H1 (cell line): ENCODE data around the gene UBR1. TPM values are rescaled to one million over a fixed set of nuclear protein-coding genes. Genes with fewer than 3 reads are reported as not detected.

ENCODE experiments used
- BCL11A ChIP-seq, 2 experiments: IDR thresholded peaks; one replicate each; pipeline ENCODE4 v1.6.1; 2011; ENCODE audit warnings: low read depth in 2 of 2, low read length in 2 of 2, mild to moderate bottlenecking in 2 of 2
- CEBPB ChIP-seq: IDR thresholded peaks from 2 replicates; pipeline ENCODE4 v1.6.1; 2012; ENCODE audit warnings: low read depth, low read length
- CHD1 ChIP-seq: IDR thresholded peaks from 2 replicates; pipeline ENCODE4 v1.6.1; 2012; ENCODE audit warnings: low read depth, low read length, improper control_type of control experiment
- CREB1 ChIP-seq: IDR thresholded peaks from 2 replicates; pipeline ENCODE4 v1.6.1; 2012; ENCODE audit warnings: inconsistent platforms
- SP1 ChIP-seq: IDR thresholded peaks from 2 replicates; pipeline ENCODE4 v1.6.1; 2011; ENCODE audit warnings: low read depth, low read length
- TBP ChIP-seq: IDR thresholded peaks from 2 replicates; pipeline ENCODE4 v1.6.1; 2011; ENCODE audit warnings: low read depth, low read length, improper control_type of control experiment
- ZNF274 ChIP-seq: IDR thresholded peaks from 2 replicates; pipeline ENCODE4 v1.7.0; 2012; ENCODE audit warnings: low read length, borderline replicate concordance; ENCODE audit errors: extremely low read depth
- polyA plus RNA-seq, 7 experiments: library from polyadenylated mRNA; depleted of rRNA in 3 of 7; stranded (reverse) in 5 of 7; unstranded in 2 of 7; fragments of >200 nt in 5 of 7; fragments of 200-250 nt in 2 of 7; gene quantifications; 1 replicate in 5 of 7; 2 replicates in 1 of 7; 4 replicates in 1 of 7; pipeline versions ENCODE4 v1.2.1 to v1.2.3, GENCODE V29; 2011 to 2013; ENCODE audit warnings: missing spikeins in 2 of 7, mixed read lengths in 2 of 7
- total RNA-seq: library from RNA; stranded (reverse); fragmentation: NEBNext Ultra II Directional; extraction: Animal tissue kit (Norgen Biotek cat#: 25700); gene quantifications from 2 replicates; pipeline ENCODE4 v1.2.1, GENCODE V29; 2021
- TF ChIP-seq, protein P1 (sequence below): fragments of 300-600 bp; sonication (generic); IDR thresholded peaks from 2 replicates; pipeline ENCODE4 v1.7.1; 2012; ENCODE audit warnings: low read length, moderate library complexity, mild to moderate bottlenecking, inconsistent platforms; ENCODE audit not compliant: insufficient replicate concordance

Gene UBR1
- total and polyA plus RNA-seq, 2 of the 8 experiments (the other 6 are each of a cell fraction or from before 2014, with no cell fraction given): 3.7 to 18.7 TPM

DNA sequence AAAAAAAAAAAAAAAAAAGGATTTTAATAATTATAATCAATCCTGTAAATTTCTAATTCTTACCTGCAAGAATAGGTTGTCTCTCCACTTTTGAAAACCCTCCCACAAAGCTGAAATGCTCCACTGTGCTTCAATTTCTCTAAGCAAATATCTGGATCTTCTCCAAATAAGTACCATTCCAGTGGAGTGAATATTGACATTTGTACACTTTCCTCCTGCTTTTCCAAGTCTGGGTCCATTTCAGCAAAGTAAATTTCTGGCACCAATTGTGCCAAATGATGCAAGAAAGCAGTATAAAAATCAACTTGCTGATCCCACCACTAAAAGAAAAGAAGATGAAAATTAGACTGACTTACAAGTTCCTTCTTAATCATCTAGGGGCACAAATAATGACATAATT lies 19.9 kb downstream of the UBR1 start (continued):
- TF ChIP-seq, protein P1, sequence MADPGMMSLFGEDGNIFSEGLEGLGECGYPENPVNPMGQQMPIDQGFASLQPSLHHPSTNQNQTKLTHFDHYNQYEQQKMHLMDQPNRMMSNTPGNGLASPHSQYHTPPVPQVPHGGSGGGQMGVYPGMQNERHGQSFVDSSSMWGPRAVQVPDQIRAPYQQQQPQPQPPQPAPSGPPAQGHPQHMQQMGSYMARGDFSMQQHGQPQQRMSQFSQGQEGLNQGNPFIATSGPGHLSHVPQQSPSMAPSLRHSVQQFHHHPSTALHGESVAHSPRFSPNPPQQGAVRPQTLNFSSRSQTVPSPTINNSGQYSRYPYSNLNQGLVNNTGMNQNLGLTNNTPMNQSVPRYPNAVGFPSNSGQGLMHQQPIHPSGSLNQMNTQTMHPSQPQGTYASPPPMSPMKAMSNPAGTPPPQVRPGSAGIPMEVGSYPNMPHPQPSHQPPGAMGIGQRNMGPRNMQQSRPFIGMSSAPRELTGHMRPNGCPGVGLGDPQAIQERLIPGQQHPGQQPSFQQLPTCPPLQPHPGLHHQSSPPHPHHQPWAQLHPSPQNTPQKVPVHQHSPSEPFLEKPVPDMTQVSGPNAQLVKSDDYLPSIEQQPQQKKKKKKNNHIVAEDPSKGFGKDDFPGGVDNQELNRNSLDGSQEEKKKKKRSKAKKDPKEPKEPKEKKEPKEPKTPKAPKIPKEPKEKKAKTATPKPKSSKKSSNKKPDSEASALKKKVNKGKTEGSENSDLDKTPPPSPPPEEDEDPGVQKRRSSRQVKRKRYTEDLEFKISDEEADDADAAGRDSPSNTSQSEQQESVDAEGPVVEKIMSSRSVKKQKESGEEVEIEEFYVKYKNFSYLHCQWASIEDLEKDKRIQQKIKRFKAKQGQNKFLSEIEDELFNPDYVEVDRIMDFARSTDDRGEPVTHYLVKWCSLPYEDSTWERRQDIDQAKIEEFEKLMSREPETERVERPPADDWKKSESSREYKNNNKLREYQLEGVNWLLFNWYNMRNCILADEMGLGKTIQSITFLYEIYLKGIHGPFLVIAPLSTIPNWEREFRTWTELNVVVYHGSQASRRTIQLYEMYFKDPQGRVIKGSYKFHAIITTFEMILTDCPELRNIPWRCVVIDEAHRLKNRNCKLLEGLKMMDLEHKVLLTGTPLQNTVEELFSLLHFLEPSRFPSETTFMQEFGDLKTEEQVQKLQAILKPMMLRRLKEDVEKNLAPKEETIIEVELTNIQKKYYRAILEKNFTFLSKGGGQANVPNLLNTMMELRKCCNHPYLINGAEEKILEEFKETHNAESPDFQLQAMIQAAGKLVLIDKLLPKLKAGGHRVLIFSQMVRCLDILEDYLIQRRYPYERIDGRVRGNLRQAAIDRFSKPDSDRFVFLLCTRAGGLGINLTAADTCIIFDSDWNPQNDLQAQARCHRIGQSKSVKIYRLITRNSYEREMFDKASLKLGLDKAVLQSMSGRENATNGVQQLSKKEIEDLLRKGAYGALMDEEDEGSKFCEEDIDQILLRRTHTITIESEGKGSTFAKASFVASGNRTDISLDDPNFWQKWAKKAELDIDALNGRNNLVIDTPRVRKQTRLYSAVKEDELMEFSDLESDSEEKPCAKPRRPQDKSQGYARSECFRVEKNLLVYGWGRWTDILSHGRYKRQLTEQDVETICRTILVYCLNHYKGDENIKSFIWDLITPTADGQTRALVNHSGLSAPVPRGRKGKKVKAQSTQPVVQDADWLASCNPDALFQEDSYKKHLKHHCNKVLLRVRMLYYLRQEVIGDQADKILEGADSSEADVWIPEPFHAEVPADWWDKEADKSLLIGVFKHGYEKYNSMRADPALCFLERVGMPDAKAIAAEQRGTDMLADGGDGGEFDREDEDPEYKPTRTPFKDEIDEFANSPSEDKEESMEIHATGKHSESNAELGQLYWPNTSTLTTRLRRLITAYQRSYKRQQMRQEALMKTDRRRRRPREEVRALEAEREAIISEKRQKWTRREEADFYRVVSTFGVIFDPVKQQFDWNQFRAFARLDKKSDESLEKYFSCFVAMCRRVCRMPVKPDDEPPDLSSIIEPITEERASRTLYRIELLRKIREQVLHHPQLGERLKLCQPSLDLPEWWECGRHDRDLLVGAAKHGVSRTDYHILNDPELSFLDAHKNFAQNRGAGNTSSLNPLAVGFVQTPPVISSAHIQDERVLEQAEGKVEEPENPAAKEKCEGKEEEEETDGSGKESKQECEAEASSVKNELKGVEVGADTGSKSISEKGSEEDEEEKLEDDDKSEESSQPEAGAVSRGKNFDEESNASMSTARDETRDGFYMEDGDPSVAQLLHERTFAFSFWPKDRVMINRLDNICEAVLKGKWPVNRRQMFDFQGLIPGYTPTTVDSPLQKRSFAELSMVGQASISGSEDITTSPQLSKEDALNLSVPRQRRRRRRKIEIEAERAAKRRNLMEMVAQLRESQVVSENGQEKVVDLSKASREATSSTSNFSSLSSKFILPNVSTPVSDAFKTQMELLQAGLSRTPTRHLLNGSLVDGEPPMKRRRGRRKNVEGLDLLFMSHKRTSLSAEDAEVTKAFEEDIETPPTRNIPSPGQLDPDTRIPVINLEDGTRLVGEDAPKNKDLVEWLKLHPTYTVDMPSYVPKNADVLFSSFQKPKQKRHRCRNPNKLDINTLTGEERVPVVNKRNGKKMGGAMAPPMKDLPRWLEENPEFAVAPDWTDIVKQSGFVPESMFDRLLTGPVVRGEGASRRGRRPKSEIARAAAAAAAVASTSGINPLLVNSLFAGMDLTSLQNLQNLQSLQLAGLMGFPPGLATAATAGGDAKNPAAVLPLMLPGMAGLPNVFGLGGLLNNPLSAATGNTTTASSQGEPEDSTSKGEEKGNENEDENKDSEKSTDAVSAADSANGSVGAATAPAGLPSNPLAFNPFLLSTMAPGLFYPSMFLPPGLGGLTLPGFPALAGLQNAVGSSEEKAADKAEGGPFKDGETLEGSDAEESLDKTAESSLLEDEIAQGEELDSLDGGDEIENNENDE: no peak
- TF ChIP-seq CHD1 (no peak), SP1 (no peak), BCL11A (IDR thresholded peaks at IDR 0.05; ENCODE audit: low read depth in 2 of 2, low read length in 2 of 2) (no peak), TBP (no peak), ZNF274 (no peak), CREB1 (no peak), CEBPB (no peak)
